HFFc6 (cell line): ENCODE results near the gene PMEPA1. TPM values are rescaled to one million over a fixed set of nuclear protein-coding genes. Genes with fewer than 3 reads are reported as not detected.

Experiments
- DNase-seq: peaks from one replicate; pipeline ENCODE4 v3.0.0-alpha.2; 2018
- H3K27ac Mint-ChIP-seq: 2 replicates; pipeline ENCODE4 v1.8.0; 2020; ENCODE audit warnings: mild to moderate bottlenecking, mixed read lengths
- H3K27me3 Mint-ChIP-seq: 2 replicates; pipeline ENCODE4 v1.8.0; 2021; ENCODE audit warnings: mild to moderate bottlenecking, moderate library complexity, mixed read lengths; ENCODE audit not compliant: insufficient read depth
- H3K36me3 Mint-ChIP-seq: 2 replicates; pipeline ENCODE4 v1.8.0; 2021; ENCODE audit warnings: low read depth, mixed read lengths
- H3K4me1 Mint-ChIP-seq: 2 replicates; pipeline ENCODE4 v1.8.0; 2020; ENCODE audit warnings: low read depth, mixed read lengths
- H3K4me3 Mint-ChIP-seq: 2 replicates; pipeline ENCODE4 v1.8.0; 2020; ENCODE audit warnings: mild to moderate bottlenecking, moderate library complexity, mixed read lengths
- H3K9me3 Mint-ChIP-seq: 2 replicates; pipeline ENCODE4 v1.8.0; 2020; ENCODE audit warnings: mild to moderate bottlenecking, mixed read lengths
- CTCF ChIP-seq: fragments of 200-600 bp; sonication (generic); IDR thresholded peaks from 2 replicates; pipeline ENCODE4 v1.5.0; 2021; ENCODE audit warnings: antibody characterized with exemption, mild to moderate bottlenecking
- total RNA-seq, 6 experiments: library from RNA; stranded (reverse); fragmentation: NEBNext Ultra II Directional; extraction: Animal tissue kit (Norgen Biotek cat#: 25700); gene quantifications; 2 replicates in 1 of 6; 3 replicates in 5 of 6; pipeline ENCODE4 v1.2.3, GENCODE V29; 2021

The PMEPA1 gene
- total RNA-seq, 6 experiments from 2014 or later, result 4.7 to 8.0 (median 5.3) TPM

- no peak for DNase-seq
- Mint-ChIP-seq H3K4me3 (no peak overlapping the region), H3K9me3 (no peaks in the 10 kb centered on the region), H3K36me3 (no peaks in the 10 kb centered on the region), H3K27ac (no peak overlapping the region), H3K4me1 (no peaks in the 10 kb centered on the region), H3K27me3 (peaks cover under 1% of the 10 kb centered on the region)
- TF ChIP-seq CTCF, result no peak
Observed at GRCh38 chr20:57671072-57671391, 38.8 kb downstream of the PMEPA1 start.

DNA sequence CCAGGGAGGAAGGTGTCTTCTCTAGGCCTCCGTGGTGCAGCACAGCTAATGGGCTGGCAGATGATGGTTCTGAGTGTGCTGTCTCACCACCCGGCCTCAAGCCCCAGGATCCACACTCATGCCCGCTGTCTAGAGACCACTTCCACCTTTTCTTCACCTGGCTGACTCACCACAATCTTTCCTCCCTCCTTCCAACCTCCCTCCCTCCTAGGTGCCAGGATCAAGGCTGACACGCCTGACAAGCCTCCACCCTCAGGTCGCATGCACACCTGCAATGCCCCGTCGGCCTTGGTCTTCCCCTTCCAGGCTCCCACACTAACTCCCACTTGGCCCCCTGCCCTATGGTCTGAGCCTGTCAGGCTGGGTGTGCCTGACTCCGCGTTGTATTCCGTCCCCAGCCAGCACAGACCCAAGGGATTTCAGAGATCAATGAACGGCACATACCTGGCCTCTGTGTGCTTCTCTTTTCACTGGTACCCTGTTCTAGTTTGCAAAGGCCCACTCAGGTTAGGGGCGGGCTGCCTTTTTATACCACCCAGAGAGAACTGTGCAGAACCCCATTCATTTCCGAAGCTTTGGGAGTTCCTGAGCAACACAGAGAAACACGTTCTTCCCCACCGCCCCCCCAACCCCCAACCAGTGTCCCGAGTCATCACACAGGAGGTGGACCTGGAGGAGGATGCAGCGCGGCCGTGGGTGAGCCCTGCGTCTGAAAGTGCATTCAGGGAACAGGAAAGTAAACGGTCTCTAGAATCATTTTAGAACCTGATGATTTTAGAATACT is 39.3 kb downstream of the PMEPA1 start:
- TF ChIP-seq CTCF, result no peak
- Mint-ChIP-seq H3K36me3 (no peaks in the 10 kb centered on the region), H3K27ac (no peak overlapping the region), H3K4me3 (no peak overlapping the region), H3K27me3 (peaks cover 3% of the 10 kb centered on the region), H3K9me3 (no peaks in the 10 kb centered on the region), H3K4me1 (no peaks in the 10 kb centered on the region)
- no peak for DNase-seq

- H3K27ac Mint-ChIP-seq, result no peak overlapping the region
- H3K4me1 Mint-ChIP-seq, result no peaks in the 10 kb centered on the region
- no peaks in the 10 kb centered on the region for H3K9me3 Mint-ChIP-seq
- H3K4me3 Mint-ChIP-seq, result no peak overlapping the region
- peaks cover 3% of the 10 kb centered on the region for H3K27me3 Mint-ChIP-seq
- H3K36me3 Mint-ChIP-seq, result no peaks in the 10 kb centered on the region
- DNase-seq, result no peak
- TF ChIP-seq CTCF, result no peak
Observed at GRCh38 chr20:57669632-57670031, 40.2 kb downstream of the PMEPA1 start.

- Mint-ChIP-seq H3K4me1 (no peaks in the 10 kb centered on the region), H3K4me3 (no peak overlapping the region), H3K9me3 (no peaks in the 10 kb centered on the region), H3K36me3 (no peaks in the 10 kb centered on the region), H3K27me3 (peaks cover 3% of the 10 kb centered on the region; the same call in 1 of the 2 replicates), H3K27ac (no peak overlapping the region)
- DNase-seq, result no peak
- TF ChIP-seq CTCF, result no peak
Observed at GRCh38 chr20:57667924-57668782, 41.7 kb downstream of the PMEPA1 start.

DNA sequence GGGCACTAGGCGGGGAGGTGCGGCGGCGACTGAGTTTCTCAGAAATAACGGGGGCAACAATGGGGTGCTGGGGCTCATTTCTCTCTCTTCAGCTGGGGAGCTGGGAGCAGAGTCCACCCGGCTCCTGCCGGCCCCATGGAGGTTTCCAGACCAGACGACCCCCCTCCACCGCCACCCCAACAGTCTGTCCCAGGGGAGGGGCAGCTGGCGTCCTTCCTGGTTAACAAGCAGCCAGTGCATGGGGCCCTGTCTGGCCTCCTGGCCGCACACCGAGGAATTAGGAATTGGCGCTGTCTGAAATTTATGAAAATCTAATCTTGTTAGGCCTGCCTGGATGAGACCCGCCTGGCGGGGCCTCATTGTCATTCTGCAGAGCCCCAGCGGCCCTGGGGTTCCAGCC is 42.4 kb downstream of the PMEPA1 start:
- H3K9me3 Mint-ChIP-seq, result no peaks in the 10 kb centered on the region
- no peak overlapping the region for H3K27ac Mint-ChIP-seq
- DNase-seq, result no peak
- H3K36me3 Mint-ChIP-seq, result no peaks in the 10 kb centered on the region
- H3K4me3 Mint-ChIP-seq, result no peak overlapping the region
- TF ChIP-seq CTCF, result no peak
- peaks cover 3% of the 10 kb centered on the region; the same call in 1 of the 2 replicates for H3K27me3 Mint-ChIP-seq
- no peaks in the 10 kb centered on the region for H3K4me1 Mint-ChIP-seq
